Esophagus mucosa (tissue), 1 donor: ENCODE results near the gene GRAMD1A. TPM values are rescaled to one million over a fixed set of nuclear protein-coding genes. Genes with fewer than 3 reads are reported as not detected.

Experiments
- ATAC-seq: fragments of 200-7000 bp; cut with Tn5 transposase; one replicate; pipeline ENCODE4 v1.9.1; 2020
- total RNA-seq: library from RNA; stranded (reverse); gene quantifications from one replicate; pipeline ENCODE4 v1.2.4, GENCODE V29; 2023
- donor health status: DM: yes; HTN: yes; CAD: no.

GRAMD1A gene
- total RNA-seq, 1 donor from 2014 or later, result 11.8 TPM

GRCh38 chr19:35056513-35057063, 56.5 kb downstream of the GRAMD1A start:
- ATAC-seq, result no peak

- no peak for ATAC-seq
These were observed 58.2 kb downstream of the GRAMD1A start for GRCh38 chr19:35058370-35058769.

- ATAC-seq, result no peak
These were observed 59.1 kb downstream of the GRAMD1A start for GRCh38 chr19:35059006-35059798.

- no peak for ATAC-seq
These were observed 59.6 kb downstream of the GRAMD1A start for GRCh38 chr19:35059799-35060091.

GRCh38 chr19:35060160-35060855, 60.2 kb downstream of the GRAMD1A start:
- no peak for ATAC-seq

- no peak for ATAC-seq
These were observed 61.7 kb downstream of the GRAMD1A start for GRCh38 chr19:35061583-35062373.

- no peak for ATAC-seq
These were observed 62.8 kb downstream of the GRAMD1A start for GRCh38 chr19:35062942-35063341.

- ATAC-seq, result peak; percentile 74
These were observed 64.1 kb downstream of the GRAMD1A start for GRCh38 chr19:35063940-35064818.

- ATAC-seq, result no peak
These were observed 65.5 kb downstream of the GRAMD1A start for GRCh38 chr19:35065574-35065973.

GRCh38 chr19:35066121-35066520, 66.0 kb downstream of the GRAMD1A start:
- no peak for ATAC-seq

GRCh38 chr19:35066691-35067563, 66.8 kb downstream of the GRAMD1A start:
- peak; percentile 81 for ATAC-seq

- no peak for ATAC-seq
These were observed 69.0 kb downstream of the GRAMD1A start for GRCh38 chr19:35068941-35069634.

- ATAC-seq, result no peak
These were observed 69.6 kb downstream of the GRAMD1A start for GRCh38 chr19:35069696-35070095.

GRCh38 chr19:35070471-35070870, 70.3 kb downstream of the GRAMD1A start:
- no peak for ATAC-seq

- no peak for ATAC-seq
These were observed 73.4 kb downstream of the GRAMD1A start for GRCh38 chr19:35073516-35073915.

GRCh38 chr19:35073941-35074340, 73.8 kb downstream of the GRAMD1A start:
- ATAC-seq, result no peak

GRCh38 chr19:35074426-35075201, 74.5 kb downstream of the GRAMD1A start:
- ATAC-seq, result no peak

- ATAC-seq, result no peak
These were observed 75.3 kb downstream of the GRAMD1A start for GRCh38 chr19:35075202-35076025.

- no peak for ATAC-seq
These were observed 75.9 kb downstream of the GRAMD1A start for GRCh38 chr19:35076026-35076370.
